Measurements from ENCODE around the gene LGALS16. TPM values are rescaled to one million over a fixed set of nuclear protein-coding genes. Genes with fewer than 3 reads are reported as not detected.
A peak's percentile ranks its signal among the peaks of the same experiment; 100 is the strongest.
"Not testable (repeated sequence)": the region's sequence is repeated elsewhere in the genome, so short reads cannot be mapped to it uniquely, and the experiment has no call there.

LGALS16 gene
- total RNA-seq, 1 experiment from 2014 or later = not detected

DNA sequence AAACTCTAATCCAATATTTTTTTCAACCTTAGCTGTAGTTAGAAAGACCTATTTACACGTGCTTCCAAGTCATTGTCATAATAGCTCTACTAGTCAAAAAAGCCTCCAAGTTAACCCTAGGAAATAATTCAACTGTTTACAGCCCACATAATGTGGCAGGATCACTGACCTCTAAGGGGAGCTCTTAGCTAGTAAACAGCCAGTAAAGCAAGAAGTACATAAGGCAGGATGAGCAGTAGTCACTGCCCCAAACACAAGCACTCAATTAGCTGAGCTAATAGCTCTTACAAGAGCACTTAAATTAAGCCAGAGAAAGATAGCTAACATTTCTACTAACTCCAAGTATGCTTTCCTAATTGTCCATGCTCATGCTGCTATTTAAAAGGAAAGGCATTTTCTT lies 18.1 kb downstream of the LGALS16 start:
- H3K79me1 ChIP-seq (ENCODE audit: insufficient read depth, low read depth, low read length, poor library complexity, severe bottlenecking); H3K18ac ChIP-seq (ENCODE audit: insufficient read length, low read depth, low read length); H4K91ac ChIP-seq (ENCODE audit: insufficient read length, low read depth, low read length); H2BK12ac ChIP-seq (ENCODE audit: insufficient read length, low read depth, low read length); H4K5ac ChIP-seq (ENCODE audit: insufficient read length, low read depth, low read length); H3K27me3 Mint-ChIP-seq (ENCODE audit: low read depth); H4K20me1 ChIP-seq (ENCODE audit: control insufficient read depth, insufficient read depth, insufficient read length); H4K8ac ChIP-seq (replicated peaks; ENCODE audit: insufficient read length, low read depth, low read length); H3K79me2 ChIP-seq (ENCODE audit: insufficient read depth, low read length); H3K23me2 ChIP-seq (ENCODE audit: insufficient read length, low read depth, low read length, poor library complexity, severe bottlenecking); H2AFZ ChIP-seq (ENCODE audit: low read length); H3K27ac ChIP-seq (ENCODE audit: insufficient read length, low read depth, low read length); H3K23ac ChIP-seq (ENCODE audit: insufficient read length, low read depth, low read length); H3K4me2 ChIP-seq (ENCODE audit: insufficient read depth, insufficient read length, low read length); H3K27ac Mint-ChIP-seq; H2AK5ac ChIP-seq (ENCODE audit: insufficient read length, low read length); H3K56ac ChIP-seq (ENCODE audit: insufficient read length, low read depth, low read length); H2BK5ac ChIP-seq (ENCODE audit: insufficient read length, low read length); H3K9me3 ChIP-seq (ENCODE audit: control insufficient read depth, low read depth, low read length); H3K36me3 Mint-ChIP-seq (ENCODE audit: insufficient read depth in 1 of 3, low read depth in 3 of 3); H3K14ac ChIP-seq (ENCODE audit: insufficient read depth, low read length); H3K4me1 ChIP-seq (ENCODE audit: insufficient read depth, low read length); H2BK120ac ChIP-seq (ENCODE audit: low read depth, low read length, poor library complexity, severe bottlenecking); H3K27me3 ChIP-seq (ENCODE audit: insufficient read depth, low read length); H3K9ac ChIP-seq (ENCODE audit: extremely low read depth, insufficient read length, low read length); H3K9me3 Mint-ChIP-seq; H2BK15ac ChIP-seq (ENCODE audit: low read depth, low read length); H3K4ac ChIP-seq (ENCODE audit: low read depth, low read length); H2BK20ac ChIP-seq (ENCODE audit: low read depth, low read length, poor library complexity, severe bottlenecking); DNase-seq; H3T11ph ChIP-seq (ENCODE audit: low read length); H3K4me3 Mint-ChIP-seq: not testable (repeated sequence)
- no CpG with 5 or more reads among the region's 1 CpG for WGBS (ENCODE audit: extremely low coverage, insufficient read length, low lambda C conversion rate)
- TF ChIP-seq, protein P1, sequence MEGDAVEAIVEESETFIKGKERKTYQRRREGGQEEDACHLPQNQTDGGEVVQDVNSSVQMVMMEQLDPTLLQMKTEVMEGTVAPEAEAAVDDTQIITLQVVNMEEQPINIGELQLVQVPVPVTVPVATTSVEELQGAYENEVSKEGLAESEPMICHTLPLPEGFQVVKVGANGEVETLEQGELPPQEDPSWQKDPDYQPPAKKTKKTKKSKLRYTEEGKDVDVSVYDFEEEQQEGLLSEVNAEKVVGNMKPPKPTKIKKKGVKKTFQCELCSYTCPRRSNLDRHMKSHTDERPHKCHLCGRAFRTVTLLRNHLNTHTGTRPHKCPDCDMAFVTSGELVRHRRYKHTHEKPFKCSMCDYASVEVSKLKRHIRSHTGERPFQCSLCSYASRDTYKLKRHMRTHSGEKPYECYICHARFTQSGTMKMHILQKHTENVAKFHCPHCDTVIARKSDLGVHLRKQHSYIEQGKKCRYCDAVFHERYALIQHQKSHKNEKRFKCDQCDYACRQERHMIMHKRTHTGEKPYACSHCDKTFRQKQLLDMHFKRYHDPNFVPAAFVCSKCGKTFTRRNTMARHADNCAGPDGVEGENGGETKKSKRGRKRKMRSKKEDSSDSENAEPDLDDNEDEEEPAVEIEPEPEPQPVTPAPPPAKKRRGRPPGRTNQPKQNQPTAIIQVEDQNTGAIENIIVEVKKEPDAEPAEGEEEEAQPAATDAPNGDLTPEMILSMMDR (conservative IDR thresholded peaks at IDR 0.05) = peak; percentile 62
- H3K4me1 Mint-ChIP-seq = peaks cover 15 to 20% of the 10 kb centered on the region in 2 experiments

Data from H9 (cell line).